Tibial nerve (tissue), 4 donors: ENCODE measurements around the gene BAIAP2L1. TPM values are rescaled to one million over a fixed set of nuclear protein-coding genes. Genes with fewer than 3 reads are reported as not detected.

Experiments
- DNase-seq, 2 donors: peaks; one replicate each; pipeline ENCODE4 v3.0.0-alpha.2; 2019; ENCODE audit warnings: low spot score in 2 of 2
- H3K27ac ChIP-seq, 4 donors: fragments of 200-600 bp; sonication (generic) in 3 of 4; one replicate each; pipeline ENCODE4 v1.5.1; 2017 to 2019; ENCODE audit warnings: mild to moderate bottlenecking in 1 of 4
- H3K27me3 ChIP-seq, 2 donors: fragments of 200-600 bp; sonication (generic) in 1 of 2; one replicate each; pipeline versions ENCODE4 v1.5.1 to v1.6.0; 2017 to 2019
- H3K36me3 ChIP-seq, 3 donors: fragments of 200-600 bp; sonication (generic); one replicate each; pipeline ENCODE4 v1.5.1; 2018 to 2019
- H3K4me1 ChIP-seq, 4 donors: fragments of 200-600 bp; sonication (generic) in 3 of 4; one replicate each; pipeline ENCODE4 v1.5.1; 2017 to 2019
- H3K4me3 ChIP-seq, 4 donors: fragments of 200-600 bp; sonication (generic) in 3 of 4; one replicate each; pipeline ENCODE4 v1.5.1; 2017 to 2019; ENCODE audit warnings: mild to moderate bottlenecking in 1 of 4, moderate library complexity in 1 of 4
- H3K9me3 ChIP-seq, 4 donors: fragments of 200-600 bp; sonication (generic) in 3 of 4; one replicate each; pipeline ENCODE4 v1.5.1; 2017 to 2019
- EP300 ChIP-seq, 2 donors: sonication (generic); formaldehyde crosslinking; IDR thresholded peaks; one replicate each; pipeline ENCODE4 v1.6.1; 2017; ENCODE audit warnings: antibody characterized with exemption in 2 of 2, mild to moderate bottlenecking in 1 of 2
- POLR2A ChIP-seq, 2 donors: fragments of 450-650 bp; IDR thresholded peaks; one replicate each; pipeline ENCODE4 v1.6.1; 2017; ENCODE audit warnings: antibody characterized with exemption in 2 of 2, mild to moderate bottlenecking in 2 of 2, moderate library complexity in 2 of 2
- WGBS, 2 donors: methylation state at CpG; one replicate each; pipeline ENCODE4 v1.1.5; 2018; 5-methylcytosine and 5-hydroxymethylcytosine counted together
- total RNA-seq, 4 donors: library from RNA; depleted of rRNA; stranded (reverse); fragments of >200 nt; gene quantifications; one replicate each; pipeline ENCODE4 v1.1.0, GENCODE V29; 2016
- TF ChIP-seq, protein P1 (sequence below), 5 experiments: fragments of 200-600 bp in 3 of 5; fragments of 450-650 bp in 2 of 5; sonication (generic) in 3 of 5; IDR thresholded peaks; one replicate each; pipeline ENCODE4 v1.5.1; 2016 to 2019; ENCODE audit warnings: antibody characterized with exemption in 5 of 5, mild to moderate bottlenecking in 3 of 5, moderate library complexity in 2 of 5

BAIAP2L1 gene
- total RNA-seq, 4 donors from 2014 or later: 0.42 to 2.7 (median 1.7) TPM

DNA sequence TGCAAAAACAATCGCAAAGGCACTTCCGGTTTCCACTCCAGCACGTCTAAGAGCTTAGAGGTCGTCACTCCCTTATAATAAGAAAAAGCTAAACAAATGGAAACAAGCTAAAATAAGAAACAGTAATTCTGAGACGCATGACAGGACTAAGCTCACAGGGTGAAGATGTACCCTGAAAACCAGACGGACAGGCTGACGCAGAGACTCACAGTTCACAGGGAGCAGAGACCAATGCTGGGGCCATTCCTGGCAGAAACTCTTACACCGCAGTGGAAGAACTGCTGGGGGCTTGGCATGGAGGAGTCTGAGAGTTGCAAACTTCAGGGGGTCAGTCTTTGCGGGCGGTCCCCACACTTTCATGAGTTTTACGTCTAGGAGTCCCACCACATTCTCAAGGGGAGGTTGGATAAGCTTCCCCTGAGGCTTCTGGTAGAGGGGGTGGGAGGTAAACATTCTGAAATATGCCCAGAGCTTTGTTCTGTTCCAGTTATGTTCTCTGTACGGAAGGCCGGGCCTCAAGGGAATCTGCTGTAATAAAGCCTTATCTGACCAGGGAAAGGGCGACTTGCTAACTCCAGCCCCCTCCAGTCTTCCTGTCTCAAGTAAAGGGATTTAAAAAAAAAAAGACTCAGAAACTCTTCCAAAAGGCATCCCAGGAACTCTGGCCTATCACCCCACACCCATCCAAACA is 71.6 kb downstream of the BAIAP2L1 start:
- no peak for DNase-seq
- H3K36me3 ChIP-seq: no peaks in the 10 kb centered on the region
- 50% methylated on average over 14 of the region's 14 CpGs for WGBS, 2 donors
- TF ChIP-seq EP300 (IDR thresholded peaks at IDR 0.05) (no peak), POLR2A (IDR thresholded peaks at IDR 0.05) (no peak)
- TF ChIP-seq, protein P1, sequence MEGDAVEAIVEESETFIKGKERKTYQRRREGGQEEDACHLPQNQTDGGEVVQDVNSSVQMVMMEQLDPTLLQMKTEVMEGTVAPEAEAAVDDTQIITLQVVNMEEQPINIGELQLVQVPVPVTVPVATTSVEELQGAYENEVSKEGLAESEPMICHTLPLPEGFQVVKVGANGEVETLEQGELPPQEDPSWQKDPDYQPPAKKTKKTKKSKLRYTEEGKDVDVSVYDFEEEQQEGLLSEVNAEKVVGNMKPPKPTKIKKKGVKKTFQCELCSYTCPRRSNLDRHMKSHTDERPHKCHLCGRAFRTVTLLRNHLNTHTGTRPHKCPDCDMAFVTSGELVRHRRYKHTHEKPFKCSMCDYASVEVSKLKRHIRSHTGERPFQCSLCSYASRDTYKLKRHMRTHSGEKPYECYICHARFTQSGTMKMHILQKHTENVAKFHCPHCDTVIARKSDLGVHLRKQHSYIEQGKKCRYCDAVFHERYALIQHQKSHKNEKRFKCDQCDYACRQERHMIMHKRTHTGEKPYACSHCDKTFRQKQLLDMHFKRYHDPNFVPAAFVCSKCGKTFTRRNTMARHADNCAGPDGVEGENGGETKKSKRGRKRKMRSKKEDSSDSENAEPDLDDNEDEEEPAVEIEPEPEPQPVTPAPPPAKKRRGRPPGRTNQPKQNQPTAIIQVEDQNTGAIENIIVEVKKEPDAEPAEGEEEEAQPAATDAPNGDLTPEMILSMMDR (IDR thresholded peaks at IDR 0.05): no peak
- H3K9me3 ChIP-seq: peaks cover 0 to 13% (median 0%) of the 10 kb centered on the region in 4 donors
- no peaks in the 10 kb centered on the region for H3K27me3 ChIP-seq
- H3K4me1 ChIP-seq: no peaks in the 10 kb centered on the region
- H3K27ac ChIP-seq: no peak overlapping the region
- H3K4me3 ChIP-seq: no peak overlapping the region

DNA sequence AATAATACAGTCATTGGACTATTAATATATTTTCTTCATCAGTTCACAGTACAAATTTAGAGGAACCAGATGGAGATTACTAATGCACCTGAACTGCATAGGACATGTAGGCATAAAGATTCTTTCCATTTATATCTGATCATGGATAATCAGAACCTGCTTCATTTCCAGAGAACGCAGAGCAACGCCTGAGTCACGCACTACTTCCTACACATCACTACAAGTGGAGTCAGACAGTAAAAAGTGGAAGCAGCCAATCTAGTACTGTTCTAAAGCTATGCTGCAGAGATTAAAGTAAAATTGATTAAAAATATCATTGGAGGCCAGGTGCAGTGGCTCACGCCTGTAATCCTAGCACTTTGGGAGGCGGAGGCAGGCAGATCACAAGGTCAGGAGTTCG is 76.1 kb downstream of the BAIAP2L1 start:
- Histone ChIP-seq H3K27ac (no peak overlapping the region), H3K27me3 (no peaks in the 10 kb centered on the region), H3K9me3 (peaks cover 0 to 18% (median 0%) of the 10 kb centered on the region in 4 donors), H3K36me3 (peaks cover 0 to 10% (median 0%) of the 10 kb centered on the region in 3 donors), H3K4me1 (no peaks in the 10 kb centered on the region), H3K4me3 (no peak overlapping the region)
- DNase-seq: no peak
- WGBS, 2 donors: 93 to 95% methylated on average over 6 of the region's 6 CpGs
- TF ChIP-seq EP300 (IDR thresholded peaks at IDR 0.05) (no peak), POLR2A (IDR thresholded peaks at IDR 0.05) (no peak)
- TF ChIP-seq, protein P1 (IDR thresholded peaks at IDR 0.05): no peak

DNA sequence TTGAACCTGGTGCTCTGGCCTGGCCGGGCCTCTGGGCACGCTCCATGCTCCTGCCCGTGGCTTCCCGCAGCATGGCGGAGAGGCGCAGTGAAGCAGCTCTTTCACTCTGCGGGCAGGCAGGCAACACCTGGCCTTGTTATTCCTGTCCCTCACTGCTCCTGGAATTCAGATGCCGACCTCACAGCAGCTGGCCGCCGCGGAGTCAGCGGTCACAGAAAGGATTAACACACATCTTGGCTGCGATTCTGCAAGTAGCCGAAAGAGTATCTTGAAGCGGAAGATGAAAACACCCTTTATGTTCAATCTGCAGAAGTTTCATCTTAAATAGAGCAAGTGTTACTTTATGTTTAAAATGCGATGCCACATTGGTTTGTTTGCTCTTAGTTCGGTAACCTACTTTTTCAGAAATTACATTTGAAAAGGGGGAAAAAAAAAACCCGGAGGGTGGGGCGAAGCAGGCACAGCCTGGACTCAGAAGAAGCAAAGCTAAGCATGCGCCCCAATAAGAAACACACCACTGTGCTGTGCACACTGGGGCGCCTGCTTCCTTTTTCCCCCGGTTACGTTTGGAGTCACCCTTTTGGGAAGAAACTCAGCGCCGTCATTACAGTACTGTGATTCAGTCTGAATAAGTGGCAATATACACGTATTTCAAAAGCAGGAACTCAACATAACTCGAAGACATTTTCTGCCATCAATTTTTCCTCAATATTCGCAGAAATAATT is 77.1 kb downstream of the BAIAP2L1 start:
- H3K9me3 ChIP-seq: peaks cover 0 to 18% (median 0%) of the 10 kb centered on the region in 4 donors
- no peak overlapping the region for H3K4me3 ChIP-seq
- H3K4me1 ChIP-seq: no peaks in the 10 kb centered on the region
- peaks cover 0 to 10% (median 0%) of the 10 kb centered on the region in 3 donors for H3K36me3 ChIP-seq
- H3K27ac ChIP-seq: no peak overlapping the region
- DNase-seq: no peak
- no peaks in the 10 kb centered on the region for H3K27me3 ChIP-seq
- WGBS, 2 donors: 38 to 43% methylated on average over 28 of the region's 28 CpGs
- TF ChIP-seq, protein P1 (IDR thresholded peaks at IDR 0.05): no peak
- no peak for TF ChIP-seq EP300 (IDR thresholded peaks at IDR 0.05)
- no peak for TF ChIP-seq POLR2A (IDR thresholded peaks at IDR 0.05)

DNA sequence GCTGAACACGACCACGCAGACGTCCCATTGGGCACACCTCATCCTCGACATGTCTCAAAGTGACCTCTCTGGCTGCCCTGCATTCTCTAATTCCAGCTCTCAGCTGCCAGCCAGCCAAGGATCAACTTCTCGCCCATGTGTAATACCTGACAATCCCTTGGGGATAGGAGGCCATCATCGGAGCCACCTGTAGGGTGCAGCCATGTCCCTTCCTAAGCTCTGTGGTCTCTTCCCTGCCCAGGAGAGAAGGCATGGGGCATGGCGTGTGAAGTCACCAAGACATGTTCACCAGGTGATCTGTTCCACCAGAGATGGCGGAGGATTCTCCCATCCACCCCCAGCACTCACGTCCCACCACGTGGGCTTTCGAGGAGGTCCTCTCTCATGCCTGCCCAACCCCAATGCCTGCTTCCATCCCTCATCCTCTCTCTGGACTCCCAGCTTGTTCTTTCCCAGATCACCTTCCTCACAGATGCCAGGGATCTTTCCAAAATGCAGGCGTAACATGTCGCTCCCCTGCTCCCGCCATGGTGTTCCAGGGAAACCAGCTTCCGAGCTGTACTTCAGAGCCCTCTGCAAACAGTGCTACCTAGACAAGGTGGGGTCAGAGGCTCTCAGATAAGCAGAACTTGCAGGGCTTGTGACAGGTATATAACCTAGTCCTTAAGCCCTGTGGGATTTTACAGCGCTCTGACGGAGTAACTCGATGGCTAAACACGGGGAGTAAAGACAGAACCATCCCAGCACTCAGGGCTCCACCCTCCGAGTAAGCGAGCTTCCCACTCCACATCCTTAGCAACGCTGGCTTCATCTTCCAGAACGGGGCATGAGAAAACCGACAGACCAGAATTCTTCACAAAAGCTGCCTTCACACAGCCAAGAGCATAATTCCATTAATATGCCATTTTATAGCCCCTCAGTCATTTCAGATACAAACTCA is 78.3 kb downstream of the BAIAP2L1 start:
- Histone ChIP-seq H3K4me3 (no peak overlapping the region), H3K9me3 (peaks cover 0 to 16% (median 0%) of the 10 kb centered on the region in 4 donors), H3K27me3 (no peaks in the 10 kb centered on the region), H3K4me1 (no peaks in the 10 kb centered on the region), H3K36me3 (peaks cover 0 to 10% (median 0%) of the 10 kb centered on the region in 3 donors), H3K27ac (no peak overlapping the region)
- DNase-seq: no peak
- WGBS, 2 donors: 55 to 60% methylated on average over 23 of the region's 24 CpGs
- TF ChIP-seq, protein P1 (IDR thresholded peaks at IDR 0.05): no peak
- TF ChIP-seq EP300 (IDR thresholded peaks at IDR 0.05): no peak
- TF ChIP-seq POLR2A (IDR thresholded peaks at IDR 0.05): no peak
